ENCODE results near the gene EXD3.

The EXD3 gene

DNA sequence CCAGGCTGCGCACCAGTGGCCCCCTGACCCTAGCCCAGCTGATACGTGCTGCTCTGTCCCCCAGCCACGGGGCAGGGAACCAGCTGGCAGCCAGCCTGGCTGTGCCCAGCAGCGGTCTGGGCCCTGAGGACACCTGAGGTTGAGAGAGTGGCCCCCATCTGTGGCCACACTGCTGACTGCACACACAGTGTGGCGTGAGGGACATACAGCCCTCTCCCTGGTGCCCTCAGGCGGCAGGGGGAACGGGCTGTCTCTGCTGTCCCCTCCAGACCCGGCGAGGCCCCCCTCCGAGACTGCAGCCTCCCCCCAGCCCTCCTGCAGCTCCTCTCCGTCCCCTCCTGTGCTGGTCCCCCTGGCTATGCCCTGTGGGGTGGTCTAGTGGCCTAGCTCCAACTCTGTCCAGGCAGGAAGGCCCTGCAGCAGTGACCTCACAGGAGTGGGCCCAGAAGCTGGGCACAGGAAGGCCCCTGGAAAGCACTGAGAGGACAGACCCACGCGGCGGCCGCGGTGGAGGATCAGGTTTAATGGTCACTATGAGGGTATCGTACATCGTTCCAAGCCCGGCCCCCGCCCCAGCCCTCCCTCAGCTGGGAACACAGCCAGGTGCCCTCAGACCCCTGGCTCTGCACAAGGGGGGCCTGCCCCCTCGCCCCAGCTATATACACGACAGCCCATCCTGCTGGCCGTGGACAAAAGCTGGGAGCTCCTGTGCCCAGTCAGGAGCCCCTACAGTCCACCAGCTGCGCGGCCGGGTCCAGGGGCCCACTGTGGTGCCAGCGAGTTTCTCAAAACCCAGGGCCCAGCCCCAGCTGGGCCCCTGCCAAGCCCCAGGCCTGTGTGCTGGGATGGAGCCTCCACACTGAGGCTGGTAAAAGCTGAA is 25.0 kb upstream of the EXD3 start:
- DNase-seq (ENCODE audit: low read depth), result no peak

DNA sequence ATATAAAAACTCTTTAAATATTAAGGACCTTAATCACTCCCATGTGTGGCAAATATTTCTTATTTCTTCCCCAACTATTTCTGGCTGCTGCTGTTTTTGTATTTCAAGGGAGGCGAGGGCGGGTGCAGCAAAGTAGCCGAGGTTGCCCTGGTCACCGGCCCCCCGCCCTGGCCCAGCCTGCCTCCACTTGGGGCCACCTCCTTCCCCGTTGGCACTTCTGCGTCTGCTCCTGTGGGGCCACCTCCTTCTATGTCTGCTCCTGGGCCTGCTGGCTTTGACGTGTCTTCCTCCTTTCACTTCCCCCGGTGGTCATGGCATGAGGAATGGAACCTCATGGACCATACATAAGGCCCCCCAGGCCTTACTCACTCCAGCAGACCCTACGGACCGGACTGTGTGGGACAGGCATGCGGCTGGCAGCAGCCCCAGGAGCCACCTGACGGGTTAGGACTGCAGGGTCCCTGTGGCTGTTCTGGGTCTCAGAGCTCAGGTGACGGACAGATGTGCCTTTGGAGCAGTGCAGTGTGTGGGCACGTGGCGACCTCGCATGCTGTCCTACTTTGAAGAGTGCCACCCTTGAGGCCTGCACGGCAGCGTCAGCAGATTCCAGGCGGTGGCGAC is 24.0 kb upstream of the EXD3 start:
- DNase-seq (ENCODE audit: low read depth), result no peak

DNA sequence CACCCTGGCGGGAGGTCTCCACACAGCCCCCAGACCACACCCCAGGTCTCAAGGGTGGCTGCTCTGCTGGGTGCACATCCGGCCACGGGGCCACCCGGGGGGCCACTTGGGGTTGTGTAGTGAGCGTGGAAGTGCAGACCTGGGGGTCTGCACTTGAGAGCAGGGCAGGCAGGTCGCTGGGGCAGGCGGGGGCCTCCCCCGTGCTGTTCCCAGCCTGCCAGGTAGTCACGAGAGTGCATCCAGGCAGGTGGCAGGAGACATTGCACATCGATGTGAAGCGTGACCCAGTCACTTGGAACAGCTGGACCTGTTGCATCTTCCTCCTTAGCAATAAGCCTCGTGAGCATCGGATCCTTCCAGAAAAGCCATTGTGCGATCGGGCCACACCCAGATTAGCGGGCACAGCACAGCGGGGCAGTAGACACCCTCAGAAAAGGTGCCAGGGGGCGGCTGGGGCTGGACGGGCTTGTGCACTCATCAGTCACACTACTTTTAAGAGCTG is 23.0 kb upstream of the EXD3 start:
- DNase-seq (ENCODE audit: low read depth), result no peak

DNA sequence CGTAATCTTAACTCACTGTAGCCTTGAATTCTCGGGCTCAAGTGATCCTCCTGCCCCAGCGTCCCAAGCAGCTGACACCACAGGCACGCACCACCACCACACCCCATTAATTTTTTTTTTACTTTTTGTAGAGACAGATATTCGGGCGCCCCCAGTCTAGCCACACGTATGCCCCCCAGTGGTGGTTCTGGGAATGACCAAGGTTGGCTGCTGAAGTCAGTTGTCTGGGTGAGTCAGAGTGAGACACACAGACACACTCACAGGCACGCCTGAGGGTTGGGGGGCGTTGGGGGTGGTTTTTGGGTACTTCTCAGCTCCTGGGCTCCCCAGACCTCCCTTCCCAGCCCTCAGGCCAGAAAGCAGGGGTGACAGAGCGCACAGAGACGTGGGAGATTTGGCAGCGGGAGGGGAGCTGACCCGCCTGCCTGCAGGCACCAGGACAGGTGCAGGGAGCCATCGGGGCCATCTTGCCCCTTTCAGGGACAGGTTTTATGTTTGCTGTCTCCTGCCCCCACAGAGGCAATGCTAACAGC is 22.4 kb upstream of the EXD3 start:
- DNase-seq (ENCODE audit: low read depth), result peak; percentile 30

DNA sequence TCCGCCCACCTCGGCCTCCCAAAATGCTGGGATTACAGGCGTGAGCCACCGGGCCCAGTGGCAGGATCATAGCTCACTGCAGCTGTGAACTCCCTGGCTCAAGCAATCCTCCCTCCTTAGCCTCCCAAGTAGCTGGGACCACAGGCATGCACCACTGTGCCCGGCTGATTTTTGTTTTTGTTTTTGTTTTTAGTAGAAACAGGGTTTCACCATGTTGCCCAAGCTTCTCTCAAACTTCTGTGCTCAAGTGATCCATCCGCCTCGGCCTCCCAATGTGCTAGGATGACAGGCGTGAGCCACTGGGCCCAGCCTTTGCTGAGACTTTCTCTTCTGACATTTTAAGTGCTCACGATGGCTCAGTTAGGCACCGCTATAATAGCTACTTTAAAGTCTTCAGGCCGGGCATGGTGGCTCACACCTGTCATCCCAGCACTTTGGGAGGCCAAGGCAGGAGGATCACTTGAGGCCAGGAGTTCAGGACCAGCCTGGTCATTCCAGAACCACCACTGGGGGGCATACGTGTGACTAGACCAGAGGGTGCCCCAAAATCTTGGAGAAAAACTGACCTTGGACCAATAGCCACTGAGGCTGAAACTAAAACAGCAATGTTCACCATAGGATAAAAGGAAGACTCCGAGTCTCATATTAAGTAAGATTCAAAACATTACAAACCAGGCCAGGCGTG is 21.3 kb upstream of the EXD3 start:
- DNase-seq (ENCODE audit: low read depth), result no peak

DNA sequence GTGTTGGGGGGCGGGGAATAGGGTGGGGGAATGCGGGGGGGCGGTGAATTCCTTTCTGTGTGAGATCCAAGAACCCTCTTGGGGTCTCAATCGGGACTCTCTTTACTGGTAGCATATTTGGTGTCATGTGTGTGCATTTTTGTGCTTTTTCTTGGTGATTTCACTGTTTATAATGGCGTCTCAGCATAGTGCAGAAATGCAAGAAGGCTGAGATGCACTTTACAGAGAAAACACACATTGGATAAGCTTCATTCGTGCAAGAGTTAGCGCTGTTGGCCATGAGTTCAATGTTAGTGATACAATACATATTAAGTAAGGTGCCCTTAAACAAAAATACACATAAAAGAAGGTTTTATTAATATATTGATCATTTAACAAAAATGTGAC is 19.0 kb upstream of the EXD3 start:
- DNase-seq (ENCODE audit: low read depth), result no peak

DNA sequence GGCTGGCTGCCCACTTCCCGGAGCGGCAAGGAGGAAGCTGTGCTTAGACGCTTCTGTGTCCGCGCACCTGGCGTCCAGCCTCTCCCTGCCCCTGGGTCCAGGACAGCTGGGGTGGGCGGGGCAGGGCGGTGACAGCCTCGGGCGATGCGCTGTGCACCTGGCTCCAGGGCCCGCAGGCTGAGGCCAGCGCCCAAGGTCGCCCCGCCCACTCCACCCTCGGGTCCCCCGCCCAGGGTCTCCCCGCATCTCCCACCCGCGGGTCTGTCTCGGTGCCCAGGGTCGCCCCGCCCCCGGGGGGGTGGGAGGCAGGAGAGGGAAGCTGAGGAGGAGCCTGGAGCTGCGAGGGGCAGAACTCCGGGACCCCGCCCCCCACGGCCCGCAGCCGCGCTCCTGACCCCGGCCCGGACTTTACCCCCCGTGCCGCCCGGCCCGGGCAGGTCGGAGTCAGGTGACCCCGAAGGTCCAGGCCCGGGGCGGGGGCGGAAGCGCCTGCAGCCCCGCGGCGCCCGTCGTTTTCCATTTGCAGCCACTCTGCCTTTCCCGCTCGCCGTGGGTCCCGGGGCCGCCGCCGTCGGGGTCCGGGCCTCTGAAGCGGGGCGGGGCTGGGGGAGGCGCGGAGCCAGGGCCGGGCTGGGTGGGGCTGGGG is 18.4 kb upstream of the EXD3 start, which contains the start of gene ENTPD8:
TSS of gene ENTPD8 (minus strand) at position 69 of the 646 bp plus-strand sequence. CDS start 3,072 bp downstream, outside the sequence.
- no peak for DNase-seq (ENCODE audit: low read depth)

DNA sequence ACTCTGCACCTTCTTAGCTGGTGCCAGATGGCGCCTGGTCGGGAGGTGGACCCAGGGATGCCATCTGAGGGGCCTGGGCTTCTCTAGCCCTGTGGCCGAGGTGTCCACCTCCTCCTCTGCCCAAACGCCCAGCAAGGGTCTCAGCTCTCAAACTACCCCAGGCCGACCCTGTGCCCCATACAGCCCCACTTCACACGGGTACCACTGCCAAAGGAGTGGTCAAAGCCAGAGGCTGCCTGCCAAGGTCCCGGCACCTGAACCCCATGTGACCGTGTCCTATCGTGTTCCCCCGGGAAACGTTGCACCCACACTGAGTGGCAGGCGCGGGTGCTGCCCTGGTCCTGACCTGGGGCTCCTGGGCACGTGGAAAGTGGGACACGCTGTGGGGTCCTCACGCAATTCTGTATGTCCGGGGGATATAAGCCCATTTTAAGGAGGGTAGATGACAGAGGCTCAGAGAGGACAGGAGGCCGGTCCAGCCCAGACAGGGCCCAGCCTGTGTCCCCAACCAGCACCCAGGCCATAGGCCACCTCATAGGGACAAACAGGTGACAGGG is 16.3 kb upstream of the EXD3 start:
- no peak for DNase-seq (ENCODE audit: low read depth)

DNA sequence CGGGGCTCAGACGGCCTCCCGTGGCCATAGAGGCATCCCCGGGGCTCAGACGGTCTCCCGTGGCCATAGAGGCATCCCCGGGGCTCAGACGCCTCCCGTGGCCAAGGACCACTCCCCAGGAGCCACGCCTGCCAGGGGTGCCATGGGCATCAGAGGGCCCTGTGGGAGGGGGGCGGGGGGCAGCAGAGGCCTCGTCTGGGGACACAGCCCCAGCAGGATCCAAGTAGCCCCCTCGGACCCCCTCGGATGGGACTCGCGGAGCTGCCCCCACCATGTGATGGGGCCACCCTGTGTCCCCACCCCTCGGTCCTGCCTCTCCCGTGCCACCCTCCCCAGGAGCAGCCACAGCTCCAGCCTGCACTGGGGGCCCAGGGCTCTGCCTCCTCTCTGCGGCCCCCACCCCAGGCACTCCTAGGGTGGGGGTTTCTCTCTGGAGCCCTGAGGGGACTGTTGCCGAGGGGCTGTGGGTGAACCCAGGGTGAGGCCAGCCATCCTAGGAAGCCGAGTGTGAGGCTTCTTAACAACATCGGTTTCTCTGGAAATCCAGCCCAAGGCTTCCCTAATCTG is 15.7 kb upstream of the EXD3 start:
- no peak for DNase-seq (ENCODE audit: low read depth)

DNA sequence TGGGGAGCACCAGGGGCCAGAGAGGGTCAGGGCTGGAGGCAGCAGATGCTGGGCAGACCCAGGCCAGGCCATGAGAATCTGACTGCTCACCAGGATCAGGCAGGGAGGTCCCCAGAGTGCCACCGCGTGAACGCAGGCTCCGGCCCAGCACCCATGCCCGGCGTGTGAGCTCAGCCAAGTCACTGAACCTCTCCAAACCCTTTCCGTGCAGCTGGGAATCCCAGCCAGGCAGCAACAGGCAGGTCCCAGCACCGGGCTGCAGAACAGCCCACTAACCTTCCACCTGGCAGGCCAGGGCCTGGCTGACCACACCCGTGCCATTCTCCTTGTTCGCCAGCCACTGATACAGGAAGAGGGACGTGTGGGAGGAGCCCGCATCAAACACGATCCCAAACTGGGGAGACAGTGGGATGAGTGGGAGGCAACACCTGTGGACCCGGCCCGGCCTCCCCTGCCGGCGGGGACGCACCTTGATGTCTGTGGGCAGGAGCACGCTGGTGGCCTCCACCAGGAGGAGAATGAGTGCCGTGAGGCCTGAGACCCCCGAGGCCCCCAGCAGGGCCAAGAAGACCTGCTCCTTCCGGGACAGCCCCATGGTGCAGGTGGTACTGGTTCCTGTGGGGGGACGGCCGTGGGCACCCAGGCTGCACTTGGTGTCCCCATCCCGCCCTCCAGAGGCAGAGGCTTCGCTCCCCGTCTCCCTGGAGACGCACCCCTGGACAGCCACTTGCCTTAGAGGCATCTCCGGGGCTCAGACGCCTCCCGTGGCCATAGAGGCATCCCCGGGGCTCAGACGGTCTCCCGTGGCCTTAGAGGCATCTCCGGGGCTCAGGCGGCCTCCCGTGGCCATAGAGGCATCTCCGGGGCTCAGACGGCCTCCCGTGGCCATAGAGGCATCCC is 15.0 kb upstream of the EXD3 start:
- DNase-seq (ENCODE audit: low read depth), result no peak

DNA sequence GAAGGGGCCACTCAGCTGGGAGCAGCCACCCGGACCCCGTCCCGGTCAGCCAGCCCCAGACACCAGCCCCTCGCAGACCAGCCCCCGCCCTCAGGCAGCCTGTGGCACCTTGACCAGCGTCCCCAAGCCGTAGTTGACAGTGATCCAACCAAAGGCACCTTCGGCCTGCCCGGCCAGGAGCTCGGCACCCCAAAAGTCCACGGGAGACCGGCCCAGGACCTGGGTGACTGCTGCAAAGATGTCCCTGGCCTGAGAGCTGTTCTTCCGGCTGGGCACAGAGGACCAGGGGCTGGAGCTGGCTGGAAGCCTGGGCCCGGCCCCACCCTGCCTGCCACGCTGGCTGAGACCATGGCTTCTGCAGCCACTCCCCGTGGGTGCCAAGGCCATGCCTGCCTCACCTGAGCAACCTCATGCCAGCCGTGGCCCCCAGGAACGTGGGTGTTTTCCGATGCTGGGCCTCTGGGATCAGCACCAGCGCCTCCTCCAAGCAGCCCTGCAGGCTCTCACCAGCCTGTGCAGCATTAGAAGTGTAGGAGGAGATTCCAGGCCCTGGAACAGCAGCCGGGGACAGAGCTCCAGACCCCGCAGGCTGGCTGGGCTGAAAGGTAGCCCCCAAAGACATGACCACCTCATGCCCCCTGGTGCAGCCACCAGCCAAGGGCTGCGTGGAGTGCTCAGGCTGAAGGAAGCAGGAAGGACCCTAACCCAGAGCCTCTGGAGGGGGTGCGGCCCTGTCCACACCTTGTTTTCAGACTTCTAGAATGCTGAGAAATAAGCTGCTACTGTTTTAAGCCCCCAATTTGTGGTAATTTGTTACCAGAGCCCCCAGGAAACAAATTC is 14.0 kb upstream of the EXD3 start:
- no peak for DNase-seq (ENCODE audit: low read depth)

DNA sequence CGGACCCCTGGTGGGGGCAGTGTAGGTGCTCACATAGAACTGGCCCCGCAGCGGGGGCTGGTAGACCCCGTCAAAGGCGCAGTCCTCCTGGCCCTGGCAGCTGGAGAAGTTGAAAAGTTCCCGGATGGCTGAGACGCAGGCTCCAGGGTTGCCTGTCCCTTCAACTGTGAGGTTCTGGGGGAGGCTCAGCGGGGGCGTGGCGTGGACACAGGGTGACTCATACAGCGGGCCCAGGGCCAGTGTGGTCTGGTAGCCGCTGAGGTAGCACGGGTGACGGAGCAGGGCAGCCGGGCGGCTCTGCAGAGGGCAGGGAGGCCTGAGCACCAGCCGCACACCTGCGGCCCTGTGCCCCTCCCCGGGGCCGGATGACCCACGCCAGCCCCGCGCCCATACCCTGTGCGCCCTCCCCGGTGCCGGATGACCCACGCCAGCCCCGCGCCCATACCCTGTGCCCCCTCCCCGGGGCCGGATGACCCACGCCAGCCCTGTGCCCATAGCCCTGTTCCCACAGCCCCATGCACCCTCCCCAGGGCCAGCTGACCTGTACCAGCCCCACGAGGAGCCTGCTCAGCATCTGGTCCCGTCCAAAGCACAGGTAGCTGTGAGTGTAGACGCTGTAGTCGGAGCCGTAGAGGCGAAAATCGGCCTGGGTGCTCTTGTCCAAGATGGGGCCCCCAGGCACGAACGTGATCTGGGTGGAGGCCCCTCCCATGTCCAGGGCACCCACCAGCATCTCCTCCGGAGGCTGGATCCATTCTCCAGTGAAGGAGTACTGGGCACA is 13.2 kb upstream of the EXD3 start:
- no peak for DNase-seq (ENCODE audit: low read depth)

DNA sequence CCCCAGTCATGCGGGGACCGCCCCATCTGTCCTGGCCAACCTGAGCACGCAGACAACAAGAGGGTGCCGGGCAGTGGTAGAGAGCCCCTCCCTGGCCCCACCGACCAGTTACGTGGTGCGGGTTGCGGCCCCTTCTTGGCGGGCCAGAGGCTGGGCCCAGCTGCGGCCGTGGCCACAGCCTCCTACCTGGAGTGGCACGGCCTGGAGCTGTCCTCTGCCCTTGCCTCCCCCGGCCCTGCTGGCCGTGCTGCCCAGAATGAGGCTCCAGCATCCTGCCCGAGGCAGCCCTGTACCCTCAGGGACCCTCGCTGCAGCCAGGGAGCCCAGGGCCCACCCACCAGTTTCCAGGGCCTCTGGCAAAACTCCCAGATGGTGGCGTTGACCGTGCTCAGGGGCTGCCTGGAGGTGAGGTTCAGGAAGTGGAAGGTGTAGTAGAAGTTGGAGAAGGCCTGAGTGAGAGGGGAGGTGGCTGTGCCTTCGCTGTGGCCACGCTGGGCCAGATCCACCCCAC is 12.5 kb upstream of the EXD3 start:
- DNase-seq (ENCODE audit: low read depth), result no peak

DNA sequence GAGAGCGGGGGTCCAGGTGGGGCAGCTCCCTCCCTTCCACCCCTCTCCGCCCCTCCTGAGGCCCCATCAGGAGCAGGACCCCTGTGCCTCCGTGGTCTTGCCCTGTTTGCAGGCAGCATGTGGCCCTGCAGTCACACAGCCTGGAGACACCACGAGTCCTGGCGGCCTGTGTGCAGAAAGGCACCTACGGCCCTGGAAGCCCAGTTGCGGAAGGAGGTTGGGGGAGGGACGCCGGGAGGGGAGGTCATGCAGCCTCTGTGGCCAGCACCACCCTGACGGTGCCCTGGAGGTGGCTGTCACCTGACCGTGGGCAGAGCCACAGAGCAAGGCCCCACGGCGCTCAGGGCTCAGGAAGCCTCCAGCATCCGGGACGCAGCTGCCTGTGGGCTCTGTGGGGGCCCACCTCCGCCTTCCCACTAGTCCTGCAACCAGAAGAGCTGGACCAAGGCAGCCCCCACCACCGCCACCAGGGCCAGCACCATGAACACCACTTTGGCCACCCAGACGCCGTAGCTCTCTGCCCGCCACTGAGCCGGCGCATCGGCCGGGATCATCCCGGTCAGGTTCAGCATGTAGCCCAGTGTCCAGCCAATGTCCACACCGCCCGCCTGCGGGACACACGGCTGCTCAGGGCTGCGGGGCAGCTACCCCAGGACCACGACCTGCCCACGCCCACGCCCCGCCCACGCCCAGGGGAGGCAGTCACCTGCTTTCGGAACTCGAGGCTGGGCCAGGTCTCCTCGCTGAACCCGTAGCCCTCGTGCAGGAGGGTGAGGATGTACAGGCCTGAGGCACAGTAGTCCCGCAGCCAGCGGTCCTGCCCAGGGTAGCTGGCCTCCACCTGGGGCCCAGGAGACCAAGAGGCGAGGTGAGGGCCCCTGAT is 11.8 kb upstream of the EXD3 start:
- no peak for DNase-seq (ENCODE audit: low read depth)

DNA sequence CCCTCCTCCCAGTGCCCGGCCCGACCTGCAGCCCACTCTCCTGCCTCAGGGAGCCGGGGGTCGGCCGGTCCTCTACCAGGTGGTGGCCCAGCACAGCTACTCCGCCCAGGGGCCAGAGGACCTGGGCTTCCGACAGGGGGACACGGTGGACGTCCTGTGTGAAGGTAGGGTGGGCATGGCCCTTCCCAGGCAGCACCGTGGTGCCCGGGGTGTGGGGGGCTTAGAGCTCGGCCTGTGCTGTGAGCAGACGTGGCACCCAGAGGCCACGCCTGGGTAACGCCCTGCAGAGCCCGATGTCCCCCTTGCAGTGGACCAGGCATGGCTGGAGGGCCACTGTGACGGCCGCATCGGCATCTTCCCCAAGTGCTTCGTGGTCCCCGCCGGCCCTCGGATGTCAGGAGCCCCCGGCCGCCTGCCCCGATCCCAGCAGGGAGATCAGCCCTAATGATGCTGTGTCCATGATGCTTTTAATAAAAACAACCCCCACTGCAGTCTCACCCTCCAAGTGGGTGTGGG is 11.0 kb upstream of the EXD3 start:
- no peak for DNase-seq (ENCODE audit: low read depth)

DNA sequence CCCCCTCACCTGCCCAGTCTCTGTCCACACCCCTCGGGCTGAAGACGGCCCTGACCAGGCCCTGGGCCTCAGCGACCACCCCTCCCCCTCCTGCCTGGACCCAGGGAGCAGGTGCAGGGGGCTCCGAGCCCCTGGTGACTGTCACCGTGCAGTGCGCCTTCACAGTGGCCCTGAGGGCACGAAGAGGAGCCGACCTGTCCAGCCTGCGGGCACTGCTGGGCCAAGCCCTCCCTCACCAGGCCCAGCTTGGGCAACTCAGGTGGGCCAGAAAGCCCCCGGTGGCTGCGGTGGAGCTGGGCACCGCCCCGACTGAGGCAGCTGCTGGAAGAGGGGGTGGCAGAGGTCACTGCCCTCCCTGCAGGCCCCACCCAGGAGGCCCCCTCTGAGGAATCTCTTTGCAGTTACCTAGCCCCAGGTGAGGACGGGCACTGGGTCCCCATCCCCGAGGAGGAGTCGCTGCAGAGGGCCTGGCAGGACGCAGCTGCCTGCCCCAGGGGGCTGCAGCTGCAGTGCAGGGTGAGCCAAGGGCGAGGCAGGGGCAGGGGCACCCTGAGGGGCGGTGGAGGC is 10.5 kb upstream of the EXD3 start:
- DNase-seq (ENCODE audit: low read depth), result no peak
